ENCODE measurements around the gene ZNF236.

Gene ZNF236

GRCh38 chr18:76993573-76993972 lies 171.2 kb downstream of the ZNF236 start:
- no peak for TF ChIP-seq CTCF (conservative IDR thresholded peaks at IDR 0.05)
- no peak overlapping the region for H3K27ac ChIP-seq

DNA sequence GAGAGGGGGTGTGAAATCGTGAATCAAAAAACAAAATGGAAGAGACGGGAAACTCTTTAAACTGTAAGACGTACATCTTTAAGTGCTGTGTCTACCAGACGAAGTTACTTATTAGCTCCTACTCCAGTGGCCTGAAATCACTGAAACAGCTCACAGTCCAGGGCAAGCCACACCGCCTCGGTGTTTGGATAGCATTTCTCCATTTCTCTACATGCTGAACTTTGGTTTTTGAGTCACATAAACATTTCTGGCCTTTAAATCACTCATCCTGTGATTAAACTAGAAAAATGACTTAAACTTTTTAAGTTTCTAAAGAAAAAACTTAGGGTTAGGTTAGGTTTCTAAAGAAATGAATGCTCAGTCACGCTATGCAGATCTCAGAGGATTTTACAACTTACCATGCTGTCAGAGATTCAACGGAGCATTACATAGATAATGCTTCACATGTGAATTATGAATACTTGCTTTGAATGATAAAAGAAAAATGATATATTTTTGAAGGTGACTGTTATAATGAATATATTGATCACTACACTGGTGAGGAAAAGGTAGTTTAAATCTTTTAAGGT lies 171.8 kb downstream of the ZNF236 start:
- TF ChIP-seq CTCF (conservative IDR thresholded peaks at IDR 0.05): no peak
- no peak overlapping the region for H3K27ac ChIP-seq

- no peak for TF ChIP-seq CTCF (conservative IDR thresholded peaks at IDR 0.05)
- H3K27ac ChIP-seq: no peak overlapping the region
Observed at GRCh38 chr18:76995896-76996295, 173.5 kb downstream of the ZNF236 start.

DNA sequence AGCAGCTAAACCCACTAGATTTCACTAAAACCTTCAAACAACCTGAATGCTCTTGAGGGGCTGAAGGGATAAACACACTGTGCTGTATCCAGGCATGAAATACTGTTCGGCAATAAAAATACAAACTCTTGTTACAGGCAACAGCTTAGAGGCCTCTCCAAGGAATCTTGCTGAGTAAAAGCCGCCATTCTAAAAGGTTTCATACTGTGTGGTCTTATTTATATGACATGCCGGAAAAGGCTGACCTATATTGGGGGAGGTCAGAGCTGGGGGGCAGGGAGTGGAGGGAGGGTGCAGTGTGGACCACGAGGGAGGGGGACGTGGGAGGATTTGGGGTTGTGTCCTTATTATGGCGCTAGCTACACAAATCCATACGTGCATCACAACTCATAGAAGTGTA lies 174.1 kb downstream of the ZNF236 start:
- TF ChIP-seq CTCF (conservative IDR thresholded peaks at IDR 0.05): no peak
- no peak overlapping the region for H3K27ac ChIP-seq

DNA sequence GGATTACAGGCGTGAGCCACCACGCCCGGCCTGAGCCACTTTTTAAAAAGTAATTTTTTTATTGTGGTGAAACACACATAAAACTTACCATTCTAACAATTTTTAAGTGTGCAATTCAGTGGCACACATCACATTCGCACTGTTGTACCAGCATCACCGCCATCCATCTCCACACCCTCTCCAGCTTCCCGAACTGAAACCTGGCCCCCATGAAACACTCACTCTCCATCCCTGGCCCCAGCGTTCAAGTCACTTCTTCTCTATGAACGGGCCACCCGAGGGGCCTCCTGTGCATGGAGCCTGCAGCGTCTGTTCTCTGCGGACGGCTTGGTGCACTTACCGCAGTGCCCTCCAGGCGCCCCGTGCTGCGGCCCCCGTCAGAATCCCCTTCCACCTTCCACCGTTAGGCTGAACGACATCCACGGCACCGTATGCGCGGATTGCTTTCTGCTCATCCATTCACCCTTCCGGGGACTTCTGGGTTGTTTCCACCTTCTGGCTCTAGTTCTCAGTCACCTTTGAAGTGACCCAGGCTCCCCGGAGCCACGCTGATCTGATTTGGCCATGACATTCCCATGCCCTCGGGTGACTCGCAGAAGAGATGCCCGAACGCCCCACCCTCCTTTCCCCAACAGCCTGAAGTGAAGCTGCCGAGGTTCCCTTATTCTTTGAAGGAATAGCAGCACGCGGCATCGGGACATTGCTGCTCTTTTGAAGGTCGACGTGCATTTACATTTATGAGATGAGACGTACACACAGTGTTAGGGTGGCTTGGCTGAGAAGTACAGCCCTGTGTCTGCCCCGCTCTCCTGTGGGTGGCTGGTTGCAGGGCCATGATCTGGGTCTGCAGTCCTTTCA lies 175.8 kb downstream of the ZNF236 start:
- no peak for TF ChIP-seq CTCF (conservative IDR thresholded peaks at IDR 0.05)
- no peak overlapping the region for H3K27ac ChIP-seq

DNA sequence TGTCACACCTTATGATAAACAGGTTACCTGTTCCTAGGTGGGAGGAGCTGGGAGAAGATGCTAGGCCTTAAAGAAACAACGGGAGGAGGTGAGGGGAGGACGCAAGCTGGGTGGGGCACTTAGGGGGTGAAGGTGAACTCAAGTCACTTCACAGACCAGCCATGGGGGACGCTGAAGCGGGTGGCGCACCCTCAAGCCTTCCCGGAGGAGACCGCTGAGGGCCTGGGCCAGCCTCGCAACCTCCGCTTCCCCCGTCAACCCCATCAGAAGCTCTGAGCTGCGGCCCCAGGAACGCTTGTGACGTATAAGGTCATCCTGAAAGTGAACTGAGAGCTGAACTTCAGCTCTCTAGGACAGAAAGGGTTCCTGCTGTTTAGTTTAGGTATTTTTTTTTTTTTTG lies 176.7 kb downstream of the ZNF236 start:
- no peak for TF ChIP-seq CTCF (conservative IDR thresholded peaks at IDR 0.05)
- H3K27ac ChIP-seq: no peak overlapping the region

DNA sequence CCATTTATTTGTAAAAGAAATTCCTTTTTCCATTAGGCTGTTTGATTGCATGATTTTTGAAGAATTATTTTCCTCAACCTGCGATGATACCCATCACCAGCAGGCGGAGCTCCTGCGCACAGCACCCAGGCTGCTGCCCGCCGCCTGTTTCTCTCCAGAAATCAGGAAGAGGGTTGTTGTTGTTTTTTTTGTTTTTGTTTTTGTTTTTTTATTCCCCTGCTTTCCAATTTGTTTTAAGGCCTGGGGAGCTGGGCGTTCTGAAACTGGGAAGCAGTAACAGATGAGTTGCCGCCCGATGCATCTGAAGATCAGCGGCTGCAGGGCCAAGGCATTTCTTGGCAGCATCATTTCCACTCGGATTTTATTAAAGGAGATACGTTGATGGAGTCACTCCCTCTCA lies 178.2 kb downstream of the ZNF236 start:
- TF ChIP-seq CTCF (conservative IDR thresholded peaks at IDR 0.05): peak; percentile 98
- H3K27ac ChIP-seq: no peak overlapping the region; the same call in 1 of the 2 replicates
